Measurements from ENCODE around the gene CCDC158.

DNA sequence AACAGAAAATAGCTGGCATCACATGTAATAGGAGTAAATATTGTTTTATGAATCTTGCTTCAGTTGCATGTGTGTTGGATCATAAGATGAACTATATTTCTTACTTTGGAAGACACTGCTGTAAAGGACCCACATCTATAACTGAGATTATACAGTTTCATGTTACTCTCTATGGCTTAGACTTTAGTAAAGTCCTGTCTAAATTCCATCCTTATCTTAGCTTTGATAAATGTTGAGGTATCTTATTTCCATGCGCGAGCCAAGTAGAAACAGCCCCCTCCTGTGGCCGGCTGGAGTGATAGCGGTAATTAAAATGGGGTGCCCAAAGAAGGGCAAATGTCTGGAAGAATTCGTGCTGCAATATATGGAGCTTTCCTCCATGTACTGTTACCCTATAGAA, 43.0 kb downstream of the CCDC158 start:
- TF ChIP-seq, protein P1, sequence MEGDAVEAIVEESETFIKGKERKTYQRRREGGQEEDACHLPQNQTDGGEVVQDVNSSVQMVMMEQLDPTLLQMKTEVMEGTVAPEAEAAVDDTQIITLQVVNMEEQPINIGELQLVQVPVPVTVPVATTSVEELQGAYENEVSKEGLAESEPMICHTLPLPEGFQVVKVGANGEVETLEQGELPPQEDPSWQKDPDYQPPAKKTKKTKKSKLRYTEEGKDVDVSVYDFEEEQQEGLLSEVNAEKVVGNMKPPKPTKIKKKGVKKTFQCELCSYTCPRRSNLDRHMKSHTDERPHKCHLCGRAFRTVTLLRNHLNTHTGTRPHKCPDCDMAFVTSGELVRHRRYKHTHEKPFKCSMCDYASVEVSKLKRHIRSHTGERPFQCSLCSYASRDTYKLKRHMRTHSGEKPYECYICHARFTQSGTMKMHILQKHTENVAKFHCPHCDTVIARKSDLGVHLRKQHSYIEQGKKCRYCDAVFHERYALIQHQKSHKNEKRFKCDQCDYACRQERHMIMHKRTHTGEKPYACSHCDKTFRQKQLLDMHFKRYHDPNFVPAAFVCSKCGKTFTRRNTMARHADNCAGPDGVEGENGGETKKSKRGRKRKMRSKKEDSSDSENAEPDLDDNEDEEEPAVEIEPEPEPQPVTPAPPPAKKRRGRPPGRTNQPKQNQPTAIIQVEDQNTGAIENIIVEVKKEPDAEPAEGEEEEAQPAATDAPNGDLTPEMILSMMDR (IDR thresholded peaks at IDR 0.05) = peak; percentile 60
- TF ChIP-seq ZFX (IDR thresholded peaks at IDR 0.05; ENCODE audit: borderline replicate concordance) = no peak
